Natural killer cell (primary cell): Measurements from ENCODE around the gene CLSTN2. TPM values are rescaled to one million over a fixed set of nuclear protein-coding genes. Genes with fewer than 3 reads are reported as not detected.

ENCODE experiments used
- ATAC-seq, 3 donors: fragments of 150-1000 bp in 2 of 3; fragments of 200-7000 bp in 1 of 3; cut with Tn5 transposase; 1 replicate in 1 of 3; 2 replicates in 2 of 3; pipeline ENCODE4 v1.10.0; 2021; ENCODE audit warnings: mild to moderate bottlenecking in 2 of 3, moderate library complexity in 2 of 3
- DNase-seq, 2 donors: peaks; one replicate each; pipeline versions ENCODE4 v3.0.0 to v3.0.0-alpha.2; 2013 to 2021; ENCODE audit warnings: mixed read lengths in 1 of 2
- H3K27ac ChIP-seq: one replicate; pipeline ENCODE4 v1.5.1; 2013; ENCODE audit warnings: mild to moderate bottlenecking, low read length
- H3K27me3 ChIP-seq: one replicate; pipeline ENCODE4 v1.6.1; 2013; ENCODE audit warnings: low read length; ENCODE audit not compliant: control insufficient read depth, insufficient read depth
- H3K36me3 ChIP-seq: one replicate; pipeline ENCODE4 v1.6.1; 2013; ENCODE audit warnings: low read length; ENCODE audit not compliant: control insufficient read depth, insufficient read depth
- H3K4me1 ChIP-seq: one replicate; pipeline ENCODE4 v1.6.1; 2013; ENCODE audit warnings: low read length; ENCODE audit not compliant: control insufficient read depth, insufficient read depth
- H3K4me3 ChIP-seq: one replicate; pipeline ENCODE4 v1.5.1; 2013; ENCODE audit warnings: low read length
- H3K9me3 ChIP-seq: one replicate; pipeline ENCODE4 v1.6.1; 2013; ENCODE audit warnings: low read length; ENCODE audit not compliant: control insufficient read depth, insufficient read depth
- H3K27ac Mint-ChIP-seq, 2 donors: one replicate each; pipeline ENCODE4 v1.8.0; 2022; ENCODE audit warnings: mild to moderate bottlenecking in 2 of 2, mixed read lengths in 2 of 2, moderate library complexity in 1 of 2
- H3K27me3 Mint-ChIP-seq, 2 donors: one replicate each; pipeline ENCODE4 v1.8.0; 2022; ENCODE audit warnings: low read depth in 2 of 2, mixed read lengths in 2 of 2
- H3K36me3 Mint-ChIP-seq: one replicate; pipeline ENCODE4 v1.8.0; 2022; ENCODE audit warnings: mixed read lengths
- H3K4me1 Mint-ChIP-seq, 2 donors: one replicate each; pipeline ENCODE4 v1.8.0; 2022; ENCODE audit warnings: mixed read lengths in 2 of 2
- H3K4me3 Mint-ChIP-seq: one replicate; pipeline ENCODE4 v1.8.0; 2022; ENCODE audit warnings: mild to moderate bottlenecking, moderate library complexity, mixed read lengths
- H3K9me3 Mint-ChIP-seq, 2 donors: one replicate each; pipeline ENCODE4 v1.8.0; 2022; ENCODE audit warnings: mixed read lengths in 2 of 2
- CTCF ChIP-seq: fragments of 200-600 bp; IDR thresholded peaks from one replicate; pipeline ENCODE4 v1.8.0; 2022; ENCODE audit warnings: antibody characterized with exemption
- WGBS: methylation state at CpG from one replicate; pipeline ENCODE4 v1.1.7; 2013; ENCODE audit warnings: missing lambda C conversion rate; ENCODE audit not compliant: insufficient coverage; 5-methylcytosine and 5-hydroxymethylcytosine counted together
- intact Hi-C: fragments of 100-400 bp; cut with micrococcal nuclease; formaldehyde crosslinking; loops from one replicate; pipeline ENCODE4 v1.14.2; 2022
- total RNA-seq, 4 donors: library from RNA; stranded (reverse); fragments of 120-200 nt in 1 of 4; gene quantifications; one replicate each; pipeline versions ENCODE4 v1.2.3 to v1.2.4, GENCODE V29; 2013 to 2022

The CLSTN2 gene
- total RNA-seq, 3 donors from 2014 or later (not counting 1 experiment from before 2014, with no cell fraction given): 0.05 TPM; not detected in 2

- no peaks in the 10 kb centered on the region for H3K36me3 Mint-ChIP-seq
- TF ChIP-seq CTCF: no peak
These were observed 127.5 kb downstream of the CLSTN2 start for GRCh38 chr3:140062461-140062860.

GRCh38 chr3:140067487-140067886 lies 132.5 kb downstream of the CLSTN2 start:
- H3K4me3 ChIP-seq: no peak overlapping the region
- no peaks in the 10 kb centered on the region for H3K27me3 Mint-ChIP-seq
- no peak overlapping the region for H3K4me3 Mint-ChIP-seq
- no peaks in the 10 kb centered on the region for H3K9me3 ChIP-seq
- no peaks in the 10 kb centered on the region for H3K36me3 ChIP-seq
- H3K27ac ChIP-seq: no peak overlapping the region
- DNase-seq (no peak), ATAC-seq (no peak)
- no peak overlapping the region for H3K27ac Mint-ChIP-seq
- H3K4me1 Mint-ChIP-seq: no peaks in the 10 kb centered on the region
- no peaks in the 10 kb centered on the region for H3K4me1 ChIP-seq
- H3K9me3 Mint-ChIP-seq: peaks cover 0 to 4% of the 10 kb centered on the region in 2 donors
- no peaks in the 10 kb centered on the region for H3K27me3 ChIP-seq
- H3K36me3 Mint-ChIP-seq: no peaks in the 10 kb centered on the region
- intact Hi-C loops: loop anchor here (5.0 kb wide), 1 partner anchor 50 kb away; no protein-coding TSS in a partner anchor
- no peak for TF ChIP-seq CTCF
- WGBS: 50% methylated on average over 1 of the region's 3 CpGs

More at GRCh38 chr3:140062461-140062860, 127.5 kb downstream of the CLSTN2 start:
- no peak overlapping the region for H3K27ac ChIP-seq
- no peaks in the 10 kb centered on the region for H3K4me1 ChIP-seq
- H3K4me3 Mint-ChIP-seq: no peak overlapping the region
- no peak overlapping the region for H3K27ac Mint-ChIP-seq
- H3K27me3 Mint-ChIP-seq: no peaks in the 10 kb centered on the region
- H3K4me3 ChIP-seq: no peak overlapping the region
- no peaks in the 10 kb centered on the region for H3K36me3 ChIP-seq
- no peaks in the 10 kb centered on the region for H3K9me3 ChIP-seq
- intact Hi-C loops: no loop called here
- H3K4me1 Mint-ChIP-seq: no peaks in the 10 kb centered on the region
- no peaks in the 10 kb centered on the region for H3K27me3 ChIP-seq
- ATAC-seq (no peak), DNase-seq (no peak)
- peaks cover 0 to 7% of the 10 kb centered on the region in 2 donors for H3K9me3 Mint-ChIP-seq

GRCh38 chr3:140068494-140069017 lies 133.6 kb downstream of the CLSTN2 start:
- Histone ChIP-seq H3K9me3 (no peaks in the 10 kb centered on the region), H3K27ac (no peak overlapping the region), H3K4me3 (no peak overlapping the region), H3K4me1 (no peaks in the 10 kb centered on the region), H3K36me3 (no peaks in the 10 kb centered on the region), H3K27me3 (no peaks in the 10 kb centered on the region)
- TF ChIP-seq CTCF: no peak
- Mint-ChIP-seq H3K36me3 (no peaks in the 10 kb centered on the region), H3K4me3 (no peak overlapping the region), H3K27me3 (no peaks in the 10 kb centered on the region), H3K4me1 (no peaks in the 10 kb centered on the region), H3K27ac (no peak overlapping the region), H3K9me3 (peaks cover 0 to 4% of the 10 kb centered on the region in 2 donors)
- no peak for ATAC-seq
- no peak for DNase-seq
- intact Hi-C loops: loop anchor here (5.0 kb wide), 1 partner anchor 49 kb away; no protein-coding TSS in a partner anchor
